Measurements from ENCODE around the gene XDH. TPM values are rescaled to one million over a fixed set of nuclear protein-coding genes. Genes with fewer than 3 reads are reported as not detected.

The XDH gene
- polyA plus RNA-seq, 1 experiment = 0.35 TPM

- CTCF ChIA-PET = interaction anchor here (1.5 to 1.6 kb wide), 2 partner anchors 9 to 32 kb away, joined by 3 read pairs; no protein-coding TSS in a partner anchor
- TF ChIP-seq, protein P1, sequence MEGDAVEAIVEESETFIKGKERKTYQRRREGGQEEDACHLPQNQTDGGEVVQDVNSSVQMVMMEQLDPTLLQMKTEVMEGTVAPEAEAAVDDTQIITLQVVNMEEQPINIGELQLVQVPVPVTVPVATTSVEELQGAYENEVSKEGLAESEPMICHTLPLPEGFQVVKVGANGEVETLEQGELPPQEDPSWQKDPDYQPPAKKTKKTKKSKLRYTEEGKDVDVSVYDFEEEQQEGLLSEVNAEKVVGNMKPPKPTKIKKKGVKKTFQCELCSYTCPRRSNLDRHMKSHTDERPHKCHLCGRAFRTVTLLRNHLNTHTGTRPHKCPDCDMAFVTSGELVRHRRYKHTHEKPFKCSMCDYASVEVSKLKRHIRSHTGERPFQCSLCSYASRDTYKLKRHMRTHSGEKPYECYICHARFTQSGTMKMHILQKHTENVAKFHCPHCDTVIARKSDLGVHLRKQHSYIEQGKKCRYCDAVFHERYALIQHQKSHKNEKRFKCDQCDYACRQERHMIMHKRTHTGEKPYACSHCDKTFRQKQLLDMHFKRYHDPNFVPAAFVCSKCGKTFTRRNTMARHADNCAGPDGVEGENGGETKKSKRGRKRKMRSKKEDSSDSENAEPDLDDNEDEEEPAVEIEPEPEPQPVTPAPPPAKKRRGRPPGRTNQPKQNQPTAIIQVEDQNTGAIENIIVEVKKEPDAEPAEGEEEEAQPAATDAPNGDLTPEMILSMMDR (IDR thresholded peaks at IDR 0.05; ENCODE audit: low read depth, low read length) = no peak
- no peak for DNase-seq (ENCODE audit: low read depth, low spot score)
- POLR2A ChIA-PET = no interaction called here
- no peaks in the 10 kb centered on the region for H3K27me3 ChIP-seq (ENCODE audit: control insufficient read depth, insufficient read depth, low read length)
- H3K9me3 ChIP-seq (ENCODE audit: control insufficient read depth, insufficient read depth, low read length) = no peaks in the 10 kb centered on the region
- no peak overlapping the region for H3K4me3 ChIP-seq (ENCODE audit: low read depth, low read length)
- H3K27ac ChIP-seq (ENCODE audit: low read depth, low read length) = no peak overlapping the region
Measured at GRCh38 chr2:31365834-31366505, 48.6 kb downstream of the XDH start.

DNA sequence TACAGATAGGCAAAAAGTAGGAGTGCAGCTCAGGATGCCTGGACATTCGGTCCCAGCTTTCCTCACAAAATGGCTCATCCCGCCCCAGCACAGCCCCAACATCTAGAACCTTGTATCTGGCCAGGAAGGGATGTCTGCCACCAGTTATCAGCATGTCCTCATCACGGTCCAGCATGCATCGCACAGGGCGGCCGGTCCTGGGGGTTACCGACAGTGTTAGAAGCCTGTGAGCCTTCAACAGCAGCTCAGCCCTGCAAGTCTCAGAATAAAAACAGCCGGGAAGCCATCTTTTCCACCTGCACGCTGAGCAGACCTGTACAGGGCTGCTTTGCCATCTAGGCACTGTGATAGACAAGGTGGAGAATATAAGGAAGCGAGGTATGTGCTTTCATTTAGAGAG is 49.2 kb downstream of the XDH start:
- DNase-seq (ENCODE audit: low read depth, low spot score) = no peak
- CTCF ChIA-PET = interaction anchor here (0.6 to 1.6 kb wide), 2 partner anchors 31 to 156 kb away, joined by 3 read pairs; no protein-coding TSS in a partner anchor
- POLR2A ChIA-PET = no interaction called here
- Histone ChIP-seq H3K4me3 (ENCODE audit: low read depth, low read length) (no peak overlapping the region), H3K27ac (ENCODE audit: low read depth, low read length) (no peak overlapping the region), H3K27me3 (ENCODE audit: control insufficient read depth, insufficient read depth, low read length) (no peaks in the 10 kb centered on the region), H3K9me3 (ENCODE audit: control insufficient read depth, insufficient read depth, low read length) (no peaks in the 10 kb centered on the region)
- TF ChIP-seq, protein P1 (IDR thresholded peaks at IDR 0.05; ENCODE audit: low read depth, low read length) = no peak

- no peaks in the 10 kb centered on the region for H3K9me3 ChIP-seq (ENCODE audit: control insufficient read depth, insufficient read depth, low read length)
- DNase-seq (ENCODE audit: low read depth, low spot score) = no peak
- CTCF ChIA-PET = no interaction called here
- TF ChIP-seq, protein P1 (IDR thresholded peaks at IDR 0.05; ENCODE audit: low read depth, low read length) = no peak
- no peak overlapping the region for H3K4me3 ChIP-seq (ENCODE audit: low read depth, low read length)
- no peaks in the 10 kb centered on the region for H3K27me3 ChIP-seq (ENCODE audit: control insufficient read depth, insufficient read depth, low read length)
- POLR2A ChIA-PET = no interaction called here
- H3K27ac ChIP-seq (ENCODE audit: low read depth, low read length) = no peak overlapping the region
Measured at GRCh38 chr2:31363956-31364750, 50.4 kb downstream of the XDH start.

DNA sequence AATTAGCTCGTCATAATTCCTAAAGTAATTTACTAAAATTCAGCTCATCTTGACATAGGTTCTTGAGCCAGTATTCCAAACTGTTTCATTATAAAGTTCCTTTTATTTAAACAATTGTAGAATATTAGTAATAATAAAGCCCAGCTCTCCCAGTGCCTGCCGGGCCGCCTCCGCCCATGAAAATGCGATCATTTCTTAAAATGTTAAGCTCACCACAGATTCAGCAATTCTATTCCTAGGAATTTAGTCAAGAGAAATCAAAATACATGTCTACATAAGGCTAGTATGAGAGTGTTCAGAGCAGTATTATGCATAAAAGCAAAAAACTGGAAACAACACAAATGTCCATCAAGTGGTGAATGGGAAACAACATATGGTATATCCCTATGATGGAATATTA is 52.0 kb downstream of the XDH start:
- TF ChIP-seq, protein P1 (IDR thresholded peaks at IDR 0.05; ENCODE audit: low read depth, low read length) = no peak
- no peak for DNase-seq (ENCODE audit: low read depth, low spot score)
- no peaks in the 10 kb centered on the region for H3K27me3 ChIP-seq (ENCODE audit: control insufficient read depth, insufficient read depth, low read length)
- no peaks in the 10 kb centered on the region for H3K9me3 ChIP-seq (ENCODE audit: control insufficient read depth, insufficient read depth, low read length)
- ChIA-PET POLR2A (no interaction called here), CTCF (no interaction called here)
- H3K27ac ChIP-seq (ENCODE audit: low read depth, low read length) = no peak overlapping the region
- H3K4me3 ChIP-seq (ENCODE audit: low read depth, low read length) = no peak overlapping the region

GRCh38 chr2:31359229-31359628 is 55.3 kb downstream of the XDH start:
- DNase-seq (ENCODE audit: low read depth, low spot score) = no peak
- Histone ChIP-seq H3K27ac (ENCODE audit: low read depth, low read length) (no peak overlapping the region), H3K27me3 (ENCODE audit: control insufficient read depth, insufficient read depth, low read length) (no peaks in the 10 kb centered on the region), H3K9me3 (ENCODE audit: control insufficient read depth, insufficient read depth, low read length) (no peaks in the 10 kb centered on the region), H3K4me3 (ENCODE audit: low read depth, low read length) (no peak overlapping the region)
- TF ChIP-seq, protein P1 (IDR thresholded peaks at IDR 0.05; ENCODE audit: low read depth, low read length) = no peak
- ChIA-PET POLR2A (no interaction called here), CTCF (no interaction called here)

All from AG04450 (cell line).